SK-N-SH treated with all-trans-retinoic acid at 6 μM for 48 hours (cell line): Measurements from ENCODE around the gene VTI1A.

ENCODE experiments used
- ESRRG ChIP-seq: fragments of 250-450 bp; sonication (Bioruptor Pico); IDR thresholded peaks from 2 replicates; pipeline ENCODE4 v1.6.1; 2021; ENCODE audit warnings: mild to moderate bottlenecking
- TCF4 ChIP-seq: fragments of 250-450 bp; sonication (Bioruptor Pico); IDR thresholded peaks from 2 replicates; pipeline ENCODE4 v1.8.0; 2021; ENCODE audit warnings: mild to moderate bottlenecking, moderate library complexity, borderline replicate concordance

DNA sequence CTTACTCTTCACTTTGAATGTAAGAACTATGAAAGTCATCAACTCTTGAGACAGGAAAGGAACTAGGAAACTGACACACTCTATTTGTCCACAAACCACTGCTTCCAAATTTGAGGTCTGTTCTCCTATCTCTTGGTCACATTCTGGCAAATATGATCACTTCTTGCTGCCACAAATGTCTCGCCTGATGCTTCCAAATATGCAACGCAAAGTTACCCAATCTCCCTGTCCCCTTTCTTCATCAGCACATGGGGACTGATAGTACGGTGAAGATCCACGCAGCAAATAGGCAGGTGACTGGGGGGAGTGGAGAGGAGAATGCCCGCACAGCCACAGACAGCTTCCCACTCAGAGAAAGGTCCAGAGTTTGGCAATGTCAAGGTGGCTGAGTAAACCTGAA is 410.5 kb downstream of the VTI1A start:
- TF ChIP-seq ESRRG (no peak), TCF4 (CRISPR knock-in tag) (no peak)
